ENCODE results near the gene NEK8.

NEK8 gene

DNA sequence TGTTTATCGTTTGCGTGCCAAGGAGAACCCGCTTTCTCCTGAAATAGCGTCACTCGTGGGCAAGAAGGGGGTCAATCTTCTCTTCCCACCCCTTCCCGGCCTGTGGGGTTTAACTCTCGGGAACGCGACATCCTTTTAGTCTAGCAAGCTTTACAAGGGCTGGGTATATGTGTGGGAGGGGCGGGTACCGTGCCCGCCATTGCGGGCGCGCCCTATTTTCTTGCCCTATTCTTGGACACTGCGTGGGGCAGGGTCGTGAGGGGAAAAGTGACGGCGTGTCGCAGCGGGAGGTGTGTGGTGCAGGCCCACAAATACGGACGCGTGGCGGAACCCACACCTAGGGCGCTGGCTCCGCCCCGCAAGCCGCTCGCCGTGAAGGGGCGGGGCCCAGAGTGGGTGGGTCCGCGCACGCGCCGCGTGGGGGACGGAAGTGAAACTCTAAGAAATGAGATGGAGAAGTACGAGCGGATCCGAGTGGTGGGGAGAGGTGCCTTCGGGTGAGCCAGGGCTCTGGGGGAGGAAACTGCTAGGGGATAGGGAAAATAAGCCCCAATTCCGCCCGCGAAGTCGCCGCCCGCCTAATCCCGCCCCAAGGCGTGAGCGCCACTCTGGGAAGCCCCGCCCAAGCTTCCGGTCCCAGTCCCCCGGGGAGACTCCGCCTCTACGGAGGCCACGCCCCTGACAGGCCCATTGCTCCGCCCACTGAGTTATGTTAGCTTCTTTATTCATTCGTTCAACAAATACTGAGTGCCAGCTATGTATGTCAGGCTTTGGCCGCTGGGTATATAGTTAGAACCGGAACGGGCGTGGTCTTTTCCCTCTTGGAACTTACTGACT, at the start of gene NEK8:
NEK8 (plus strand) TSS at position 425 of the 837 bp plus-strand sequence; CDS start at position 451, 26 bp downstream.
- H3K27ac ChIP-seq (ENCODE audit: low read depth, low read length) = peak within 1 kb of the TSS; percentile 95

DNA sequence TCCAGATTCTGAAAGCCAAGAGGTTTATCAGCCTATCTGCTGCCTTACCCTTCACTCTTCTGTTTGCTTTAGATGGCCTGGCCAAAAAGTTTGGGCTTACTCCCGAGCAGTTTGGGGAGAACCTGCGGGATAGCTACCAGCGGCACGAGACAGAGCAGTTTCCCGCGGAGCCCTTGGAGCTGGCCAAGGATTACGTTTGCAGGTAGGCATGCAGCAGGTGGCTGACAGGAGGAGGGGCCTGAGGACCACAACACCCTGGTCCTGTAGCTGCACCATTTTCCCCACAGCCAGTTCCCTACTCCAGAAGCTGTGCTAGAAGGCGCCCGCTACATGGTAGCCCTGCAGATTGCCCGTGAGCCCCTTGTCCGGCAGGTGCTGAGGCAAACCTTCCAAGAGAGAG, 45.9 kb upstream of the NEK8 start:
- Histone ChIP-seq H3K4me1 (ENCODE audit: control insufficient read depth in 1 of 2, insufficient read depth in 2 of 2, low read length in 2 of 2) (no peaks in the 10 kb centered on the region), H3K4me3 (ENCODE audit: low read depth in 1 of 2, low read length in 2 of 2) (no peak overlapping the region), H3K27ac (ENCODE audit: low read depth, low read length) (no peak overlapping the region), H3K9ac (ENCODE audit: low read depth in 1 of 2, low read length in 2 of 2) (no peak overlapping the region), H3K9me3 (ENCODE audit: control insufficient read depth in 1 of 2, low read length in 2 of 2) (no peaks in the 10 kb centered on the region), H3K36me3 (ENCODE audit: control insufficient read depth in 1 of 2, insufficient read depth in 2 of 2, low read length in 2 of 2) (peaks cover 71 to 88% of the 10 kb centered on the region in 2 donors), H3K27me3 (ENCODE audit: control insufficient read depth in 1 of 2, insufficient read depth in 2 of 2, low read length in 2 of 2) (no peaks in the 10 kb centered on the region)

More for the DNA sequence above, at the start of gene NEK8:
- peak within 1 kb of the TSS; percentile 86 to 93 for H3K4me3 ChIP-seq (ENCODE audit: low read depth in 1 of 2, low read length in 2 of 2)
- H3K36me3 ChIP-seq (ENCODE audit: control insufficient read depth in 1 of 2, insufficient read depth in 2 of 2, low read length in 2 of 2) = peaks cover 7 to 14% of the 10 kb centered on the region in 2 donors
- peaks cover 21 to 35% of the 10 kb centered on the region in 2 donors for H3K4me1 ChIP-seq (ENCODE audit: control insufficient read depth in 1 of 2, insufficient read depth in 2 of 2, low read length in 2 of 2)
- peak within 1 kb of the TSS; percentile 88 to 93 for H3K9ac ChIP-seq (ENCODE audit: low read depth in 1 of 2, low read length in 2 of 2)
- H3K27me3 ChIP-seq (ENCODE audit: control insufficient read depth in 1 of 2, insufficient read depth in 2 of 2, low read length in 2 of 2) = no peaks in the 10 kb centered on the region
- H3K9me3 ChIP-seq (ENCODE audit: control insufficient read depth in 1 of 2, low read length in 2 of 2) = no peaks in the 10 kb centered on the region

DNA sequence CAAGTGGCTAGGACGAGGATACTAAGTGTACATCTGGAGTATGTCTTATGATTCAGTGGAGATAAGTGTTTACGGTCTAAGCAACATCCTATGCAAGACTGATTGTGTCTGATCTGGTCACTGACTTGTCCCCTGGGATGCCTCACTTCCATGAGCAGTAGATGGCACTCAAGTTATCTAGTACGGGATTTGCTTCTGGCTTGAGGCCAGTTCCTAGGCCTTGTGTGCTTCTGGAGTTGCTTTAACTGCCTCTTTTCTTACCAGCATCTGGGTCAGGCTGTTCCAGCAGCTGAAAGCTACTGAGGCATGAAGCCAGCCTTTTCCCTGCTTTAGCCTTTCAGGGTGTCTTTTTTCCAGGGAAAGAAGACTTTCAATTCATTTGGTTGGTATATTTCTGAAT, 43.6 kb upstream of the NEK8 start:
- no peaks in the 10 kb centered on the region for H3K27me3 ChIP-seq (ENCODE audit: control insufficient read depth in 1 of 2, insufficient read depth in 2 of 2, low read length in 2 of 2)
- H3K4me1 ChIP-seq (ENCODE audit: control insufficient read depth in 1 of 2, insufficient read depth in 2 of 2, low read length in 2 of 2) = peaks cover 0 to 6% of the 10 kb centered on the region in 2 donors
- H3K4me3 ChIP-seq (ENCODE audit: low read depth in 1 of 2, low read length in 2 of 2) = no peak overlapping the region
- H3K36me3 ChIP-seq (ENCODE audit: control insufficient read depth in 1 of 2, insufficient read depth in 2 of 2, low read length in 2 of 2) = peaks cover 81 to 92% of the 10 kb centered on the region in 2 donors
- H3K9ac ChIP-seq (ENCODE audit: low read depth in 1 of 2, low read length in 2 of 2) = no peak overlapping the region
- no peak overlapping the region for H3K27ac ChIP-seq (ENCODE audit: low read depth, low read length)
- H3K9me3 ChIP-seq (ENCODE audit: control insufficient read depth in 1 of 2, low read length in 2 of 2) = no peaks in the 10 kb centered on the region

DNA sequence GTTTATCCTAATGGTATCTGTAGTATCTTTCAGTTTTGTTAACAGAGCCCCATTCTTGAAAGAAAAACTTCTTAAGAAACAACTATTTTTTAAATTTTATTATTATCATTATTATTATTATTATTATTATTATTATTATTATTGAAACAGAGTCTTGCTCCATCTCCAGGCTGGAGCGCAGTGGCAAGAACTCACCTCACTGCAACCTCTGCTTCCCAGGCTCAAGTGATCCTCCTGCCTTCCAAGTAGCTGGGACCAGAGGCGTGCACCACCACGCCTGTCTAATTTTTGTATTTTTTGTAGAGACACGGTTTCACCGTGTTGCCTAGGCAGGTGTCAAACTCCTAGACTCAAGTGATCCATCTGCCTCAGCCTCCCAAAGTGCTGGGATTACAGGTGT, 43.2 kb upstream of the NEK8 start:
- H3K4me3 ChIP-seq (ENCODE audit: low read depth in 1 of 2, low read length in 2 of 2) = no peak overlapping the region
- H3K27me3 ChIP-seq (ENCODE audit: control insufficient read depth in 1 of 2, insufficient read depth in 2 of 2, low read length in 2 of 2) = no peaks in the 10 kb centered on the region
- no peak overlapping the region for H3K27ac ChIP-seq (ENCODE audit: low read depth, low read length)
- H3K36me3 ChIP-seq (ENCODE audit: control insufficient read depth in 1 of 2, insufficient read depth in 2 of 2, low read length in 2 of 2) = peaks cover 85 to 94% of the 10 kb centered on the region in 2 donors
- H3K9ac ChIP-seq (ENCODE audit: low read depth in 1 of 2, low read length in 2 of 2) = no peak overlapping the region
- H3K9me3 ChIP-seq (ENCODE audit: control insufficient read depth in 1 of 2, low read length in 2 of 2) = no peaks in the 10 kb centered on the region
- H3K4me1 ChIP-seq (ENCODE audit: control insufficient read depth in 1 of 2, insufficient read depth in 2 of 2, low read length in 2 of 2) = peaks cover 0 to 6% of the 10 kb centered on the region in 2 donors

DNA sequence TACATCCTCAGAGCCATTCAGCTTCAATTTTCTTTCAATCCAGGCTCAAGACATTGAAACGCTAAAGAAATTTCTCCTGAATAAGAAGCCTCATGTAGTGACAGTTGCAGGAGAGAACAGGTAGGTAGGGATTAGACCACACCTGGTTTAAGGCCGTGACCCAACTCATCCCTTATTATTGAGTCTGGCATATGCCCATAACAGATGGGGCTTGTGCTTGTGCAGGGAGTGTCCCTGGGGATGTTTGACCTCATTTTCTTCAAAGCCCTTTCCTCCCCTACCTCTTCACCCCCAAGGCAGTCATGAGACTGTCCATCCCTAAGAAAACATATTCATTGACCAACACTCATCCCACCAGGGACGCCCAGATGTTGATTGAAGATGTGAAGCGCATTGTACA, 42.3 kb upstream of the NEK8 start:
- Histone ChIP-seq H3K9me3 (ENCODE audit: control insufficient read depth in 1 of 2, low read length in 2 of 2) (no peaks in the 10 kb centered on the region), H3K27ac (ENCODE audit: low read depth, low read length) (no peak overlapping the region), H3K4me3 (ENCODE audit: low read depth in 1 of 2, low read length in 2 of 2) (no peak overlapping the region), H3K4me1 (ENCODE audit: control insufficient read depth in 1 of 2, insufficient read depth in 2 of 2, low read length in 2 of 2) (peaks cover 0 to 6% of the 10 kb centered on the region in 2 donors), H3K27me3 (ENCODE audit: control insufficient read depth in 1 of 2, insufficient read depth in 2 of 2, low read length in 2 of 2) (no peaks in the 10 kb centered on the region), H3K9ac (ENCODE audit: low read depth in 1 of 2, low read length in 2 of 2) (no peak overlapping the region), H3K36me3 (ENCODE audit: control insufficient read depth in 1 of 2, insufficient read depth in 2 of 2, low read length in 2 of 2) (peaks cover 85 to 97% of the 10 kb centered on the region in 2 donors)

DNA sequence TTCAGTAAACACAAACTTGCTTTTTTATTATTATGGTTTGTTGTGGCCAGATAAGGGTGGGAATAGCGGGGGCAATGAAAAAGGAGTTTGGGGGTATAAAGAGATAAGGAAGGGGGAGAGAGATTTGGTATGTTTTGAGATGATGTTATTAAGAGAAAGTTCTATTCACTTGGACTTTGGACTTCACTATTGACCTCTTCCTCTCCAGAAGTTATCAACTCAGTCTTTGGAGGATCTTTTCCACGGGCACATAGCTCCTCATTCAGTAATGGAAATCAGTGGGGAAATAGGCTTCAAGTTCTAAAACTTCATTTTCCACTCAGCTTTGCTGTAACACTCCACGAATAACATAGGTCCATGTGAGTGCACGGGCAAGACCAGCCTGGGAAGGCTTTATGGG, 40.1 kb upstream of the NEK8 start:
- Histone ChIP-seq H3K4me1 (ENCODE audit: control insufficient read depth in 1 of 2, insufficient read depth in 2 of 2, low read length in 2 of 2) (peaks cover 0 to 6% of the 10 kb centered on the region in 2 donors), H3K27me3 (ENCODE audit: control insufficient read depth in 1 of 2, insufficient read depth in 2 of 2, low read length in 2 of 2) (no peaks in the 10 kb centered on the region), H3K9ac (ENCODE audit: low read depth in 1 of 2, low read length in 2 of 2) (no peak overlapping the region), H3K36me3 (ENCODE audit: control insufficient read depth in 1 of 2, insufficient read depth in 2 of 2, low read length in 2 of 2) (peaks cover 67 to 86% of the 10 kb centered on the region in 2 donors), H3K4me3 (ENCODE audit: low read depth in 1 of 2, low read length in 2 of 2) (no peak overlapping the region), H3K27ac (ENCODE audit: low read depth, low read length) (no peak overlapping the region), H3K9me3 (ENCODE audit: control insufficient read depth in 1 of 2, low read length in 2 of 2) (no peaks in the 10 kb centered on the region)

DNA sequence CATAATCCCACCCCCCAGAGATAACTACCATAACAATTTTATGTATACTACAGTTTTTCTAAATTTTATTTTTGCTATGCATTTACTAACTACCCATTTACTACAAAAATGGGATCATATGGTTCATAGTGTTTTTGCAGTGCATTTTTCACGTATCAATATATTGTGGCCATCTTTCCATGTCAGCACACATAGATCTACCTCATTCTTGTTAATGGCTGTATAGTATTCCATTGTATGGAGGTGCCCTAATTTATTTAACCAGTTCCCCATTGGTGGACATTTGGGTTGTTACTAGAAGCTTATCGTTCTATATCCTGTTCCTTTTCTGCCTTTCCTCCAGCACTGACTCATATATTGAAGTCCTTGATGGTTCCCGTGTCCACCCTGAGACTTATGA, 39.6 kb upstream of the NEK8 start:
- no peak overlapping the region for H3K27ac ChIP-seq (ENCODE audit: low read depth, low read length)
- H3K27me3 ChIP-seq (ENCODE audit: control insufficient read depth in 1 of 2, insufficient read depth in 2 of 2, low read length in 2 of 2) = no peaks in the 10 kb centered on the region
- H3K9ac ChIP-seq (ENCODE audit: low read depth in 1 of 2, low read length in 2 of 2) = no peak overlapping the region

DNA sequence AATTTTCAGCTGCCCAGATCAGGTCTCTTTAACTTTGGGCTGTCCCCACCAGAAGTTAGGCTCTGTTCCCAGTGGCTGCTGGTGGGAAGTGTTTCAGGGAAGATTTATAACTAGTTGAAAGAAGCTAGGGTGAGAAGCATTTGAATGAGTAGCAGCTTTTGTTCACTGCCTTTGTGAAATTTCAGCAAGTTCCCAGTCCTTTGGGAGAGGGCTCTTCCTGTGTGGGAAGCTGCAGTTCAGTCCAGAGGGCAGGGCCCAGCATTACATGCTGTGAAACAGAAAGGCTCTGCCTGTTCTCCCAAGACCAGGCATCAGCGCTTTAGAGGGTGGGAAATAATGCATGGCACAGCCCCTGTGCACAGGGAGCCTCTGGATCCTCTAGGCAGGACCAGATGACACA, 34.7 kb upstream of the NEK8 start:
- Histone ChIP-seq H3K27me3 (ENCODE audit: control insufficient read depth in 1 of 2, insufficient read depth in 2 of 2, low read length in 2 of 2) (no peaks in the 10 kb centered on the region), H3K4me3 (ENCODE audit: low read depth in 1 of 2, low read length in 2 of 2) (no peak overlapping the region), H3K36me3 (ENCODE audit: control insufficient read depth in 1 of 2, insufficient read depth in 2 of 2, low read length in 2 of 2) (peaks cover 61 to 87% of the 10 kb centered on the region in 2 donors), H3K9me3 (ENCODE audit: control insufficient read depth in 1 of 2, low read length in 2 of 2) (no peaks in the 10 kb centered on the region), H3K4me1 (ENCODE audit: control insufficient read depth in 1 of 2, insufficient read depth in 2 of 2, low read length in 2 of 2) (peaks cover 15 to 22% of the 10 kb centered on the region in 2 donors), H3K27ac (ENCODE audit: low read depth, low read length) (no peak overlapping the region), H3K9ac (ENCODE audit: low read depth in 1 of 2, low read length in 2 of 2) (no peak overlapping the region)

More for the DNA sequence above, 39.6 kb upstream of the NEK8 start:
- Histone ChIP-seq H3K36me3 (ENCODE audit: control insufficient read depth in 1 of 2, insufficient read depth in 2 of 2, low read length in 2 of 2) (peaks cover 70 to 88% of the 10 kb centered on the region in 2 donors), H3K4me1 (ENCODE audit: control insufficient read depth in 1 of 2, insufficient read depth in 2 of 2, low read length in 2 of 2) (peaks cover 0 to 6% of the 10 kb centered on the region in 2 donors), H3K9me3 (ENCODE audit: control insufficient read depth in 1 of 2, low read length in 2 of 2) (no peaks in the 10 kb centered on the region), H3K4me3 (ENCODE audit: low read depth in 1 of 2, low read length in 2 of 2) (no peak overlapping the region)

DNA sequence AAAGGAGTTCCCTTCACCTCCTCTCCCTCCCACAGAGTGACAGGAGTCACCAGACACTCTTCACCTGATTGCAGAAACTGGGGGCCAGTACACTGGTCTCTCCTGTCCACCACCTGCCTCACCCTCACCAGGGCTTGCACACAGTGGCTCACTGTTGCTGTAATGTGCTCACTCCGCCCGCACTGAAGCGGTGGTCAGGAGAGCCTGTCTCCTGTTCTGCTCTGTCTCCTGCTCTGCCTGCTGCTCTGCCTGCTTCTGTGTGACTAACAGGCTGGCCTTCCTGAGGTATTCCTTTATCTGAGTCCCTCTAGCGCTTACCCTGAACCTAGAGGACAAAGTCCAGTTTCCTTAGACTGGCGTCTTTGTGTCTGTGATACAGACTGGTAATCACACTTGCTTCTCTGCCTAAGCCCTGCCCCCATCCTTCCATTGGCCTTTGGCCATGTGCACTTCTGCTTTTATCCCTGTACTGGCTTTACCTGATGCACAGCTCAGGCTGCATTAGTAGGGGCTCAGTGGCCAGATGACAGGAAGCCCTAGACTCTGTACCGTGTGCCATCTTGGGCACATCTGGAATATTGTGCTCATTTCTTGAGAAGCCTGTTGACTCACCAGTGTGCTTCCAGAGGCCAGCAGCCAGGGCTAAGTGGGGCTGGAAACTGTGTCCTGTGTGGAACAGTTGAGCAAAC, 30.2 kb upstream of the NEK8 start:
- H3K9me3 ChIP-seq (ENCODE audit: control insufficient read depth in 1 of 2, low read length in 2 of 2) = no peaks in the 10 kb centered on the region
- peak overlapping the region; percentile 4 to 44 for H3K4me3 ChIP-seq (ENCODE audit: low read depth in 1 of 2, low read length in 2 of 2)
- H3K27ac ChIP-seq (ENCODE audit: low read depth, low read length) = peak overlapping the region; percentile 38
- no peaks in the 10 kb centered on the region for H3K27me3 ChIP-seq (ENCODE audit: control insufficient read depth in 1 of 2, insufficient read depth in 2 of 2, low read length in 2 of 2)
- H3K4me1 ChIP-seq (ENCODE audit: control insufficient read depth in 1 of 2, insufficient read depth in 2 of 2, low read length in 2 of 2) = peaks cover 34 to 41% of the 10 kb centered on the region in 2 donors
- peaks cover 86 to 97% of the 10 kb centered on the region in 2 donors for H3K36me3 ChIP-seq (ENCODE audit: control insufficient read depth in 1 of 2, insufficient read depth in 2 of 2, low read length in 2 of 2)
- peak overlapping the region; percentile 28 to 63 for H3K9ac ChIP-seq (ENCODE audit: low read depth in 1 of 2, low read length in 2 of 2)

DNA sequence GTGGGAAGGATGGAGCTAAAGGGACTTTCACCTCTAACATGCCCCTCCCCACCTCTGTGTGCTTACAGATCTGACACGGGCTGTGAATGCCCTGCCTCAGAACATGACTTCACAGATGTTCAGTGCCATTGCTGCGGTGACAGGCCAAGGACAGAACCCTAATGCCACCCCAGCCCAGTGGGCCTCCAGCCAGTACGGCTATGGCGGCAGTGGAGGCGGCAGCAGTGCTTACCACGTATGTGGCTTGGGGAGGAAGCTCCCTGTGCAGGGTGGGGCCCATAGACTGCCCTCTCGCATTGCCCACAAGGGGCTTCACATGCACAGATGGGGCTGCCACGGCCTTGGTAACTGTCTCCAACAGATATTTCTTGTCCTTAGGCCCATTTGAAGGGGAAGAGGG, 28.3 kb upstream of the NEK8 start:
- Histone ChIP-seq H3K4me1 (ENCODE audit: control insufficient read depth in 1 of 2, insufficient read depth in 2 of 2, low read length in 2 of 2) (peaks cover 34 to 41% of the 10 kb centered on the region in 2 donors), H3K36me3 (ENCODE audit: control insufficient read depth in 1 of 2, insufficient read depth in 2 of 2, low read length in 2 of 2) (peaks cover 73 to 92% of the 10 kb centered on the region in 2 donors), H3K4me3 (ENCODE audit: low read depth in 1 of 2, low read length in 2 of 2) (no peak overlapping the region), H3K27me3 (ENCODE audit: control insufficient read depth in 1 of 2, insufficient read depth in 2 of 2, low read length in 2 of 2) (no peaks in the 10 kb centered on the region), H3K9me3 (ENCODE audit: control insufficient read depth in 1 of 2, low read length in 2 of 2) (no peaks in the 10 kb centered on the region), H3K27ac (ENCODE audit: low read depth, low read length) (no peak overlapping the region), H3K9ac (ENCODE audit: low read depth in 1 of 2, low read length in 2 of 2) (no peak overlapping the region)

All from duodenal mucosa (tissue), 2 donors.